Muscle layer of colon (tissue), 2 donors: ENCODE data around the gene DCTN3.

Experiments used
- H3K27ac ChIP-seq: one replicate; pipeline ENCODE4 v1.7.0; 2013; ENCODE audit warnings: low read depth, mild to moderate bottlenecking, low read length, moderate library complexity
- H3K27me3 ChIP-seq, 2 donors: one replicate each; pipeline ENCODE4 v1.7.0; 2013; ENCODE audit warnings: low read length in 2 of 2, mild to moderate bottlenecking in 2 of 2; ENCODE audit not compliant: insufficient read depth in 2 of 2, control insufficient read depth in 1 of 2
- H3K36me3 ChIP-seq: one replicate; pipeline ENCODE4 v1.7.0; 2013; ENCODE audit warnings: mild to moderate bottlenecking, low read length; ENCODE audit not compliant: insufficient read depth
- H3K4me1 ChIP-seq: one replicate; pipeline ENCODE4 v1.7.0; 2013; ENCODE audit warnings: mild to moderate bottlenecking, low read length; ENCODE audit not compliant: insufficient read depth
- H3K4me3 ChIP-seq, 2 donors: one replicate each; pipeline ENCODE4 v1.7.0; 2013; ENCODE audit warnings: low read length in 2 of 2, low read depth in 1 of 2, mild to moderate bottlenecking in 1 of 2, moderate library complexity in 1 of 2
- H3K9ac ChIP-seq: one replicate; pipeline ENCODE4 v1.7.0; 2013; ENCODE audit warnings: low read length
- H3K9me3 ChIP-seq: one replicate; pipeline ENCODE4 v1.7.0; 2013; ENCODE audit warnings: mild to moderate bottlenecking, low read length
- donor health status: abdominal sarcoma.
- donor health status: Adenocarcinoma of cecum.

Gene DCTN3

GRCh38 chr9:34594177-34594576 lies 26.1 kb downstream of the DCTN3 start:
- no peak overlapping the region for H3K9ac ChIP-seq
- peaks cover 0 to 20% of the 10 kb centered on the region in 2 donors for H3K27me3 ChIP-seq
- H3K27ac ChIP-seq, result no peak overlapping the region
- no peaks in the 10 kb centered on the region for H3K9me3 ChIP-seq
- H3K4me1 ChIP-seq, result peaks cover 7% of the 10 kb centered on the region
- no peaks in the 10 kb centered on the region for H3K36me3 ChIP-seq
- H3K4me3 ChIP-seq, result no peak overlapping the region

GRCh38 chr9:34592895-34593601 lies 27.2 kb downstream of the DCTN3 start:
- Histone ChIP-seq H3K9ac (no peak overlapping the region), H3K4me3 (no peak overlapping the region), H3K27me3 (peaks cover 7 to 30% of the 10 kb centered on the region in 2 donors), H3K9me3 (no peaks in the 10 kb centered on the region), H3K4me1 (peaks cover 17% of the 10 kb centered on the region), H3K27ac (peak overlapping the region; percentile 1), H3K36me3 (no peaks in the 10 kb centered on the region)

GRCh38 chr9:34591917-34592866 lies 28.1 kb downstream of the DCTN3 start:
- H3K27ac ChIP-seq, result no peak overlapping the region
- no peaks in the 10 kb centered on the region for H3K36me3 ChIP-seq
- no peaks in the 10 kb centered on the region for H3K9me3 ChIP-seq
- H3K27me3 ChIP-seq, result peaks cover 16 to 38% of the 10 kb centered on the region in 2 donors
- no peak overlapping the region for H3K4me3 ChIP-seq
- peaks cover 17% of the 10 kb centered on the region for H3K4me1 ChIP-seq
- H3K9ac ChIP-seq, result no peak overlapping the region

- Histone ChIP-seq H3K27ac (no peak overlapping the region), H3K4me1 (peaks cover 17% of the 10 kb centered on the region), H3K9ac (no peak overlapping the region), H3K9me3 (no peaks in the 10 kb centered on the region), H3K27me3 (peaks cover 17 to 44% of the 10 kb centered on the region in 2 donors), H3K36me3 (no peaks in the 10 kb centered on the region), H3K4me3 (peak overlapping the region in 1 of 2 donors; percentile 33)
Measured at GRCh38 chr9:34591248-34591916, 28.9 kb downstream of the DCTN3 start.

- Histone ChIP-seq H3K4me3 (peak overlapping the region; percentile 33 to 82), H3K36me3 (no peaks in the 10 kb centered on the region), H3K4me1 (peaks cover 17% of the 10 kb centered on the region), H3K9me3 (no peaks in the 10 kb centered on the region), H3K27ac (no peak overlapping the region), H3K27me3 (peaks cover 17 to 51% of the 10 kb centered on the region in 2 donors), H3K9ac (no peak overlapping the region)
Measured at GRCh38 chr9:34590381-34591247, 29.7 kb downstream of the DCTN3 start.

DNA sequence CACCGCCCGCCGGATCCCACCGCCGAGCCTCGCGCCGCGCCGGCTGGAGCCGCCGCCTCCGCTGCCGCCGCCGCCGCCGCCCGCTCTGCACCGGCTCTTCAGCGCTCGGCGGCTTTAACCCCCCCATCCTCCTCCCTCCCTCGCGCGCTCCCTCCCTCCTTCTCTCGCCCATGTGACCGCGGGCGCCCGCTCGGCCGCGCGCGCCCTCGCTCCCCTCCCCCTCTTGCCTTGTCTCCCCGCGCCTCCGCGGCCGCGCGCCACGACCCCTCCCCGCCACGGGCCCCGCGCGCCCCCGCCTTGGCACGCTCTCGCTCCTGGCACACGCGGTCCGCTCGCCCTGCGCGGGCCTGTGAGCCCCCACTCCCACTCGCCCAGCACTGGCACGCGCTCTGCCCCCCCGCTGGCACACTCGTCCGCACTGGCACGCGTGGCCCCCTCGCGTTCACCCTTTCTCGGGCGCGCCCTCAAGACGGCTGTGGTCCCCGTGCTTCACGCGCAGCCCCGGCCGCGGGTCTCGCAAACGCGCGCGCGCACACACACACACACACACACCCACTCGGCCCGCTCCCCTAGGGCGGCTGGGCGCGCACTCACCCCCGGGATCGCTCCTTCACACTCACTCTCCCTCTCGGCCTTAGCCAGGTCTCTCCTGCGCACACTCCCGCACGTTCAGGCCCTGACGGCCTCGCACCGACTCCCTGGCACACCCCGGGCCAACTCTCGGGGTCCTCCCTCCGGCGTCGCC lies 30.5 kb downstream of the DCTN3 start, which contains the start of gene CNTFR:
TSS of gene CNTFR (minus strand) at position 89 of the 745 bp plus-strand sequence. CDS start 20,743 bp downstream, outside the sequence.
- Histone ChIP-seq H3K27ac (no peak within 1 kb of the TSS), H3K27me3 (peaks cover 20 to 59% of the 10 kb centered on the region in 2 donors), H3K9me3 (no peaks in the 10 kb centered on the region), H3K4me1 (peaks cover 17% of the 10 kb centered on the region), H3K36me3 (no peaks in the 10 kb centered on the region), H3K9ac (no peak within 1 kb of the TSS), H3K4me3 (peak within 1 kb of the TSS; percentile 37 to 82)

DNA sequence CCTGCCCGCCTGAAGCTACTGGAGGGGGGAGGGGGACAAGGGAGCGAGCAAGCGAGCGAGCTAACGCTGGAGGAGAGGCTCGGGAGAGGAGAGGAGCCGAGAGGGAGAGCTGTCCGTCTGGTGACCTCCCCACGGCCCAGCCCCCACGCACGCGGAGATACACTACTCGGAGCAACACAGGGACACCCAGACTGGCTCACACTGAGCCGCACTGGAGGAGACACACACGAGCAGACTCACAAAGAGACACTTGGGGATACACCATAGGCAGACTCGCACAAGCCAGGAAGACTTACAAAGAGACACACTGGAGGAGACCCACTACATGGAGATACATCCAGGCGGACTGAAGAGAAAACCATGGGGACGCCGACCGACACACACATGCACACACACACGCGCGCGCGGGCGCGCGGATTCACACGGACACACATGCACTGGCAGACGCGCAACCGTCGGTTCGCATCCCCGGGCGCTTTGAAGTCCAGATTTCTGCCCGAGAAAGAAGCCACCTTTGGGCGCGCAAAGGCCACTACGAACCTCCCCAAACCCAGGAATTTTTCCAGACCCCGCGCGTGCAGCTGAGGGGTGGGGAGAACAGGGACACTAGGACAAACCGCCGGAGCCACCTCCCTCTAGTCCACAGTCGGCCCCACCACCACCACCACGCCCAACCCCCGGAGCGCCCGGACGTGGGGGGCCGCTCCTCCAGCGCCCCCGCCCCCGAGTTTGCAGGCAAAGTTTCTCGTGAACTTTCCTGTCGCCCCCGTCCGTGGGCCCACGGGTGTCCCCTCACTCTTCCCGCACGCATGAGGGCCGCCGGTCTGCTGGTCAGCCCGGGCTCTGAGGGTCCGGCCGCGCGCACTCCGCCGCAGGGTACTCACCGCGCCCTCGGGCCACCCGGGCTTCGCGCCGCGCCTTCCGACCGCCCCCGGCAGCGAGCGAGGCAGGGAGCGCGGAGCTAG lies 31.3 kb downstream of the DCTN3 start:
- Histone ChIP-seq H3K4me1 (peaks cover 17% of the 10 kb centered on the region), H3K36me3 (no peaks in the 10 kb centered on the region), H3K4me3 (peak overlapping the region; percentile 21 to 37), H3K9ac (no peak overlapping the region), H3K9me3 (no peaks in the 10 kb centered on the region), H3K27me3 (peaks cover 26 to 63% of the 10 kb centered on the region in 2 donors), H3K27ac (no peak overlapping the region)

DNA sequence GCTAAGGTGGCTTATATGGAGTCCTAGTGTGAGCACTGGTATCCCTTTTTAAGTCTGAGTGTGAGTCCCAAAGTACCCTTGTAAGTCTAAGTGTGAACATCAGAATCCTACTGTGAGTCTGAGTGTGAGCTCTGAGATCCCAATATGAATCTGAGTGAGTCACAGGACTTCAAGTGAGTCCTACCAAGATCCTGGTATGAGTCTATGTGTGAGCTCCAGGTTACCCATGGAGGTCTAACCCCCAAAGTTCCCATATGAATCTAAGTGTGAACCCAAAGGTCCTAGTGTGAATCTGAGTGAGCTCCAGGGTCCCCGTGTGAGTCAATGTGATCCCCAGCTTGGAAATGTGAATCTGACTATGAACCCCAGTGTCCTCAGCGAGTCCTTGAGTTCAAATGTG lies 33.0 kb downstream of the DCTN3 start:
- Histone ChIP-seq H3K9me3 (no peaks in the 10 kb centered on the region), H3K27me3 (peaks cover 26 to 70% of the 10 kb centered on the region in 2 donors), H3K27ac (no peak overlapping the region), H3K4me1 (peaks cover 10% of the 10 kb centered on the region), H3K4me3 (no peak overlapping the region), H3K9ac (no peak overlapping the region), H3K36me3 (no peaks in the 10 kb centered on the region)

DNA sequence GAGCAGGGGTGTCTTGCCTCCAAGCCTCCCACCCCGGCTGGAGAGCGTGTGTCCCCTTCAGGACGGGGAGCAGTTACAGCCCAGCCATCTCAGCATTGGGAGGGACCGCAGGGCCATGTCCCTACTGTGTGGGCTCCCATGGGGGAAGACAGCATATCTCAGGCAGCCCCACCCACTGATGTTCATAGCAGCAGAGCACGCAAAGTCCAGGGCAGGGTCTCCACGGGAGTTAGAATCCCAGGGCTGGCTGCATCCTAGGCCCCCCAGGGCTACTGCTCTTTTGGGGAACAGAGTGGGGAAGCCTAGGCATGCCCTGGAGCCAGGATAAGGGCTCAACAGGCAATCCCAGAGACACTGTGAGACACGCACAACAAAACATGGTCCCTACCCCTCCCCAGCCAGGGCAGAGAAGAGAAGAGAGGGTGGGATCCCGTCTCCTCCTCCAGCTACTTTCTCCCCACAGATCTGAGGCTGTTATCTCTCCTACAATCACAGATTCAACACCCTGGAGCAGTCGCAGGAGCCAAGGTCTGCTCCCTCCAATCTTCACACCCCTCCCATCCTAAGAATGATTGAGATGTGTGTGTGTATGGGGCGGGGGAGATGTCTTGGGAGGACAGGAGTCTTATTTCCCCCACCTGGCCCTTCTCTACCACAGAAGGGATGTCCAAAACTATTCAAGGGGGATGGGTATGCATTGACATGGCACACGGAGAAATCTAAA lies 34.2 kb downstream of the DCTN3 start:
- H3K4me3 ChIP-seq, result no peak overlapping the region
- H3K27ac ChIP-seq, result no peak overlapping the region
- H3K4me1 ChIP-seq, result peaks cover 10% of the 10 kb centered on the region
- H3K27me3 ChIP-seq, result peaks cover 26 to 65% of the 10 kb centered on the region in 2 donors
- H3K9me3 ChIP-seq, result no peaks in the 10 kb centered on the region
- no peak overlapping the region for H3K9ac ChIP-seq
- H3K36me3 ChIP-seq, result no peaks in the 10 kb centered on the region
